Endometrium (tissue), 2 donors: Measurements from ENCODE around the gene DSC2.
"Not testable (repeated sequence)": the region's sequence is repeated elsewhere in the genome, so short reads cannot be mapped to it uniquely, and the experiment has no call there.

Experiments used
- FAIRE-seq: peaks from 2 replicates; lab custom pipeline; 2012; peaks lifted over from hg19 to GRCh38; lab: Jason Lieb, UNC
- donor health status: control.
- donor health status: control.

DSC2 gene

GRCh38 chr18:31042406-31043181, 59.6 kb downstream of the DSC2 start, which contains the start of gene DSC3:
TSS of gene DSC3 (minus strand) at chr18:31042742. CDS start at chr18:31042660, 82 bp downstream.
- no peak for FAIRE-seq

GRCh38 chr18:31042084-31042405, 60.2 kb downstream of the DSC2 start:
- no peak for FAIRE-seq

GRCh38 chr18:31041271-31042083, 60.7 kb downstream of the DSC2 start:
- no peak for FAIRE-seq

GRCh38 chr18:31040686-31041270, 61.4 kb downstream of the DSC2 start:
- no peak for FAIRE-seq

- no peak for FAIRE-seq
Measured at GRCh38 chr18:31039426-31039825, 62.8 kb downstream of the DSC2 start.

GRCh38 chr18:31037686-31038085, 64.5 kb downstream of the DSC2 start:
- FAIRE-seq, result not testable (repeated sequence)

- no peak for FAIRE-seq
Measured at GRCh38 chr18:31034541-31034940, 67.7 kb downstream of the DSC2 start.

- FAIRE-seq, result no peak
Measured at GRCh38 chr18:31030574-31031278, 71.5 kb downstream of the DSC2 start.

- no peak for FAIRE-seq
Measured at GRCh38 chr18:31015715-31016434, 86.3 kb downstream of the DSC2 start.

GRCh38 chr18:31011455-31011854, 90.8 kb downstream of the DSC2 start:
- FAIRE-seq, result not testable (repeated sequence)

- no peak for FAIRE-seq
Measured at GRCh38 chr18:31010601-31011000, 91.6 kb downstream of the DSC2 start.
